Measurements from ENCODE around the gene CFAP410. TPM values are rescaled to one million over a fixed set of nuclear protein-coding genes. Genes with fewer than 3 reads are reported as not detected.

The CFAP410 gene
- total RNA-seq, 2 donors from 2014 or later, result 33.1 to 35.7 TPM

DNA sequence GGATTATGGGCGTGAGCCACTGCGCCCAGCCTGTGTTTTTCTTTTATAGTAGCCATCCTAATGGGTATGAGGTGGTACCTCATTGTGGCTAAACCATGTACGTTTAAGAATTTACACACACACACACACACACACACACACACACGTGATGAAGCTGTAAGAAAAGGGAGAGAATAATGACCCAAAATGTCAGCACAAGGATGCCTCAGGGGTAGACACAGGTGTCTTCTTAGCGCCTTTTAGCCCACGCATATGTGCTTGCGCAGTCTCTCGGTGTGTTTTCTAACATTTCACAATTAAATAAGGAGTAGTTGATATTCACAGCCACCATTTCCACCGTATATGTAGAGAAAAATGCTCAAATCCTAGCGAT lies 40.1 kb downstream of the CFAP410 start:
- no peak for DNase-seq
- Mint-ChIP-seq H3K27ac (peak overlapping the region; percentile 79), H3K9me3 (no peaks in the 10 kb centered on the region), H3K36me3 (ENCODE audit: low read depth) (no peaks in the 10 kb centered on the region), H3K4me3 (peak overlapping the region; percentile 67), H3K4me1 (peaks cover 19% of the 10 kb centered on the region), H3K27me3 (ENCODE audit: insufficient read depth) (peaks cover 2% of the 10 kb centered on the region)
- H3K36me3 ChIP-seq (ENCODE audit: control insufficient read depth, insufficient read depth, low read length), result no peaks in the 10 kb centered on the region
- H3K27me3 ChIP-seq (ENCODE audit: control insufficient read depth, insufficient read depth, low read length, poor library complexity, severe bottlenecking), result no peaks in the 10 kb centered on the region
- TF ChIP-seq, protein P1, sequence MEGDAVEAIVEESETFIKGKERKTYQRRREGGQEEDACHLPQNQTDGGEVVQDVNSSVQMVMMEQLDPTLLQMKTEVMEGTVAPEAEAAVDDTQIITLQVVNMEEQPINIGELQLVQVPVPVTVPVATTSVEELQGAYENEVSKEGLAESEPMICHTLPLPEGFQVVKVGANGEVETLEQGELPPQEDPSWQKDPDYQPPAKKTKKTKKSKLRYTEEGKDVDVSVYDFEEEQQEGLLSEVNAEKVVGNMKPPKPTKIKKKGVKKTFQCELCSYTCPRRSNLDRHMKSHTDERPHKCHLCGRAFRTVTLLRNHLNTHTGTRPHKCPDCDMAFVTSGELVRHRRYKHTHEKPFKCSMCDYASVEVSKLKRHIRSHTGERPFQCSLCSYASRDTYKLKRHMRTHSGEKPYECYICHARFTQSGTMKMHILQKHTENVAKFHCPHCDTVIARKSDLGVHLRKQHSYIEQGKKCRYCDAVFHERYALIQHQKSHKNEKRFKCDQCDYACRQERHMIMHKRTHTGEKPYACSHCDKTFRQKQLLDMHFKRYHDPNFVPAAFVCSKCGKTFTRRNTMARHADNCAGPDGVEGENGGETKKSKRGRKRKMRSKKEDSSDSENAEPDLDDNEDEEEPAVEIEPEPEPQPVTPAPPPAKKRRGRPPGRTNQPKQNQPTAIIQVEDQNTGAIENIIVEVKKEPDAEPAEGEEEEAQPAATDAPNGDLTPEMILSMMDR (conservative IDR thresholded peaks at IDR 0.05), result no peak
- H3K9me3 ChIP-seq (ENCODE audit: control insufficient read depth, low read length), result no peaks in the 10 kb centered on the region
- H3K27ac ChIP-seq (ENCODE audit: low read depth, low read length), result no peak overlapping the region
- peak overlapping the region; percentile 61 for H3K9ac ChIP-seq (ENCODE audit: extremely low read depth, low read length, poor library complexity, severe bottlenecking)
- WGBS, 2 experiments (ENCODE audit: insufficient coverage in 1 of 2, insufficient read length in 1 of 2), result 46 to 72% methylated on average over 4 to 6 of the region's 10 CpGs
- peaks cover 11% of the 10 kb centered on the region for H3K4me1 ChIP-seq (ENCODE audit: control insufficient read depth, insufficient read depth, low read length)
- H3K4me3 ChIP-seq (ENCODE audit: low read length), result peak overlapping the region; percentile 82

DNA sequence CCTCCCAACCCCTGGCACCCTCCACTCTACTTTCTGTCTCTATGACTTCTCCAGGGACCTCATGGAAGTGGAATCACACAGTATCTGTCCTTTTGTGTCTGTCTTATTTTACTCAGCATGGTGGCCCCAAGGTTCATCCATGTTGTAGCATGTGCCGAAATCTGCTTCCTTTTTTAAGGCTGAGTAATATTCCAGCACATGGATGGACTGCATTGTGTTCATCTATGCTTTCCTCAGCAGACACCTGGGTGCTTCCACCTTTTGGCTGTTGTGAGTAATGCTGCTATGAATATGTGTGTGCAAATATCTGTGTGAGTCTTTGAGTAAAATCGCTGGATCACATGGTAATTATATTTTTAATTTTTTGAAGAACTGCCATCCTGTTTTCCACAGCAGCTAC lies 40.9 kb downstream of the CFAP410 start:
- peaks cover 2% of the 10 kb centered on the region for H3K27me3 Mint-ChIP-seq (ENCODE audit: insufficient read depth)
- Histone ChIP-seq H3K4me1 (ENCODE audit: control insufficient read depth, insufficient read depth, low read length) (peaks cover 3% of the 10 kb centered on the region), H3K27ac (ENCODE audit: low read depth, low read length) (no peak overlapping the region), H3K36me3 (ENCODE audit: control insufficient read depth, insufficient read depth, low read length) (no peaks in the 10 kb centered on the region), H3K4me3 (ENCODE audit: low read length) (no peak overlapping the region), H3K27me3 (ENCODE audit: control insufficient read depth, insufficient read depth, low read length, poor library complexity, severe bottlenecking) (no peaks in the 10 kb centered on the region), H3K9ac (ENCODE audit: extremely low read depth, low read length, poor library complexity, severe bottlenecking) (no peak overlapping the region), H3K9me3 (ENCODE audit: control insufficient read depth, low read length) (no peaks in the 10 kb centered on the region)
- TF ChIP-seq, protein P1 (conservative IDR thresholded peaks at IDR 0.05), result no peak
- H3K9me3 Mint-ChIP-seq, result no peaks in the 10 kb centered on the region
- no peak overlapping the region for H3K27ac Mint-ChIP-seq
- no peak for DNase-seq
- no peak overlapping the region for H3K4me3 Mint-ChIP-seq
- 88 to 98% methylated on average over 1 to 2 of the region's 2 CpGs for WGBS, 2 experiments (ENCODE audit: insufficient coverage in 1 of 2, insufficient read length in 1 of 2)
- H3K36me3 Mint-ChIP-seq (ENCODE audit: low read depth), result no peaks in the 10 kb centered on the region
- peaks cover 11% of the 10 kb centered on the region for H3K4me1 Mint-ChIP-seq

DNA sequence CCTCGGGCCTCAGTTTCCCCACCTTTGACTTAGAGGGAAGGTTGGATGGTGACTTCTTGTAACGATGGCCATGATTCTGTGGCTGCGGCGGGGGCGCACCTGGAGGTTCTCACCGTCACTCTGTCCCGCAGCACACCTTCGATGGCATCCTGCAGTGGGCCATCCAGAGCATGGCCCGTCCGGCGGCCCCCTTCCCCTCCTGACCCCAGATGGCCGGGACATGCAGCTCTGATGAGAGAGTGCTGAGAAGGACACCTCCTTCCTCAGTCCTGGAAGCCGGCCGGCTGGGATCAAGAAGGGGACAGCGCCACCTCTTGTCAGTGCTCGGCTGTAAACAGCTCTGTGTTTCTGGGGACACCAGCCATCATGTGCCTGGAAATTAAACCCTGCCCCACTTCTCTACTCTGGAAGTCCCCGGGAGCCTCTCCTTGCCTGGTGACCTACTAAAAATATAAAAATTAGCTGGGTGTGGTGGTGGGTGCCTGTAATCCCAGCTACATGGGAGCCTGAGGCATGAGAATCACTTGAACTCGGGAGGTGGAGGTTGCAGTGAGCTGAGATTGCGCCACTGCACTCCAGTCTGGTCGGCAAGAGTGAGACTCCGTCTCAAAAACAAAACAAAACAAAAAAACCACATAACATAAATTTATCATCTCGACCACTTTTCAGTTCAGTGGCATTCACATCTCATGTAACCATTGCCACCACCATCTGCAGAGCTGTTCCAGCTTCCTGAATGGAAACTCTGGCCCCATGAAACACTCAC lies 41.5 kb downstream of the CFAP410 start:
- Mint-ChIP-seq H3K27me3 (ENCODE audit: insufficient read depth) (peaks cover 2% of the 10 kb centered on the region), H3K36me3 (ENCODE audit: low read depth) (no peaks in the 10 kb centered on the region), H3K9me3 (no peaks in the 10 kb centered on the region), H3K4me3 (no peak overlapping the region), H3K27ac (no peak overlapping the region), H3K4me1 (peaks cover 10% of the 10 kb centered on the region)
- DNase-seq, result peak; percentile 96
- Histone ChIP-seq H3K4me3 (ENCODE audit: low read length) (no peak overlapping the region), H3K4me1 (ENCODE audit: control insufficient read depth, insufficient read depth, low read length) (peaks cover 3% of the 10 kb centered on the region), H3K36me3 (ENCODE audit: control insufficient read depth, insufficient read depth, low read length) (no peaks in the 10 kb centered on the region), H3K9ac (ENCODE audit: extremely low read depth, low read length, poor library complexity, severe bottlenecking) (no peak overlapping the region), H3K27ac (ENCODE audit: low read depth, low read length) (no peak overlapping the region), H3K9me3 (ENCODE audit: control insufficient read depth, low read length) (no peaks in the 10 kb centered on the region), H3K27me3 (ENCODE audit: control insufficient read depth, insufficient read depth, low read length, poor library complexity, severe bottlenecking) (no peaks in the 10 kb centered on the region)
- 25 to 47% methylated on average over 14 to 22 of the region's 22 CpGs for WGBS, 2 experiments (ENCODE audit: insufficient coverage in 1 of 2, insufficient read length in 1 of 2)
- TF ChIP-seq, protein P1 (conservative IDR thresholded peaks at IDR 0.05), result peak; percentile 95
